SK-N-SH (cell line): Measurements from ENCODE around the gene SRSF2. TPM values are rescaled to one million over a fixed set of nuclear protein-coding genes. Genes with fewer than 3 reads are reported as not detected.
"Not testable (repeated sequence)": the region's sequence is repeated elsewhere in the genome, so short reads cannot be mapped to it uniquely, and the experiment has no call there.

Experiments used
- CTCF ChIA-PET: fragments of 300-600, 350-600 bp; formaldehyde crosslinking; extraction: SDS; loops from one replicate; lab custom pipeline; 2021; lab: Yijun Ruan, JAX
- POLR2A ChIA-PET: fragments of 350-600 bp; sonication (Branson Sonifier 250); formaldehyde crosslinking; extraction: SDS; loops from one replicate; lab custom pipeline; 2020; ENCODE audit warnings: antibody characterized with exemption, inconsistent platforms; lab: Yijun Ruan, JAX
- DNase-seq: peaks from one replicate; pipeline ENCODE4 v3.0.0; 2012
- H2AFZ ChIP-seq: fragments of 200-600 bp; sonication (generic); 2 replicates; pipeline ENCODE4 v1.8.1; 2016; ENCODE audit warnings: antibody characterized with exemption, mild to moderate bottlenecking, low read depth
- H3F3A ChIP-seq: fragments of 200-600 bp; sonication (generic); replicated peaks from 2 replicates; pipeline ENCODE3; 2016; ENCODE audit warnings: antibody characterized with exemption, mild to moderate bottlenecking; ENCODE audit not compliant: insufficient read depth
- H3K27ac ChIP-seq, 2 experiments: fragments of 200-500 bp in 1 of 2; fragments of 200-600 bp in 1 of 2; sonication (Bioruptor generic) in 1 of 2; sonication (generic), shearing (Covaris generic) in 1 of 2; 2 replicates each; pipeline versions ENCODE4 v1.5.1 to v1.6.1; 2014 to 2016; ENCODE audit warnings: low read depth in 2 of 2, inconsistent platforms in 1 of 2, low read length in 1 of 2, mild to moderate bottlenecking in 1 of 2, mixed read lengths in 1 of 2
- H3K27me3 ChIP-seq: fragments of 200-600 bp; sonication (generic), shearing (Covaris generic); 2 replicates; pipeline ENCODE4 v1.6.1; 2016; ENCODE audit warnings: mixed run types; ENCODE audit not compliant: insufficient read depth
- H3K36me3 ChIP-seq, 2 experiments: fragments of 200-500 bp in 1 of 2; fragments of 200-600 bp in 1 of 2; sonication (Bioruptor generic) in 1 of 2; sonication (generic) in 1 of 2; replicated peaks in 1 of 2; 2 replicates each; pipeline versions ENCODE3 to v1.5.1; 2014 to 2016; ENCODE audit warnings: low read length in 1 of 2, mild to moderate bottlenecking in 1 of 2; ENCODE audit not compliant: insufficient read depth in 2 of 2, control insufficient read depth in 1 of 2
- H3K4me1 ChIP-seq, 2 experiments: fragments of 200-500 bp in 1 of 2; fragments of 200-600 bp in 1 of 2; sonication (Bioruptor generic) in 1 of 2; sonication (generic), shearing (Covaris generic) in 1 of 2; 2 replicates each; pipeline versions ENCODE4 v1.5.1 to v1.6.1; 2014 to 2016; ENCODE audit warnings: low read depth in 1 of 2, low read length in 1 of 2, mixed run types in 1 of 2; ENCODE audit not compliant: insufficient read depth in 2 of 2, control insufficient read depth in 1 of 2
- H3K4me2 ChIP-seq: fragments of 200-600 bp; sonication (generic), shearing (Covaris generic); 2 replicates; pipeline ENCODE4 v1.6.1; 2017; ENCODE audit warnings: mixed run types
- H3K4me3 ChIP-seq, 2 experiments: fragments of 200-500 bp in 1 of 2; fragments of 200-600 bp in 1 of 2; sonication (Bioruptor generic) in 1 of 2; sonication (generic), shearing (Covaris generic) in 1 of 2; 2 replicates each; pipeline versions ENCODE4 v1.5.1 to v1.8.1; 2014 to 2016; ENCODE audit warnings: low read depth in 2 of 2, inconsistent platforms in 1 of 2, low read length in 1 of 2, mild to moderate bottlenecking in 1 of 2, mixed read lengths in 1 of 2, moderate library complexity in 1 of 2
- H3K79me2 ChIP-seq: fragments of 200-600 bp; sonication (generic); 2 replicates; pipeline ENCODE4 v1.8.1; 2017; ENCODE audit warnings: mild to moderate bottlenecking; ENCODE audit not compliant: insufficient read depth
- H3K9ac ChIP-seq: fragments of 200-600 bp; sonication (generic); 2 replicates; pipeline ENCODE4 v1.6.1; 2017; ENCODE audit warnings: mixed run types
- H3K9me2 ChIP-seq: fragments of 200-600 bp; sonication (generic); 2 replicates; pipeline ENCODE4 v1.6.1; 2017; ENCODE audit warnings: mixed run types
- H3K9me3 ChIP-seq: fragments of 200-600 bp; sonication (generic); 2 replicates; pipeline ENCODE4 v1.6.1; 2017; ENCODE audit warnings: mixed run types, mild to moderate bottlenecking, moderate library complexity
- H4K20me1 ChIP-seq: fragments of 200-600 bp; sonication (generic); 2 replicates; pipeline ENCODE4 v1.6.1; 2017; ENCODE audit warnings: mild to moderate bottlenecking, mixed run types; ENCODE audit not compliant: insufficient read depth
- ELF1 ChIP-seq: IDR thresholded peaks from 2 replicates; pipeline ENCODE4 v1.4.0; 2012
- FOSL2 ChIP-seq: IDR thresholded peaks from 2 replicates; pipeline ENCODE4 v1.4.0; 2012; ENCODE audit warnings: low read depth, mild to moderate bottlenecking, moderate library complexity, borderline replicate concordance
- FOXM1 ChIP-seq: IDR thresholded peaks from 2 replicates; pipeline ENCODE4 v1.4.0; 2012; ENCODE audit warnings: low read depth, mild to moderate bottlenecking
- GATA2 ChIP-seq: sonication (generic); formaldehyde crosslinking; IDR thresholded peaks from 2 replicates; pipeline ENCODE4 v1.5.0; 2020; ENCODE audit warnings: mild to moderate bottlenecking, missing genetic modification reagents
- MXI1 ChIP-seq: IDR thresholded peaks from 2 replicates; pipeline ENCODE4 v1.6.1; 2012; ENCODE audit warnings: mild to moderate bottlenecking, low read depth, low read length, improper control_type of control experiment
- NRF1 ChIP-seq: IDR thresholded peaks from 2 replicates; pipeline ENCODE4 v1.6.1; 2012; ENCODE audit warnings: low read depth, mild to moderate bottlenecking, low read length
- POLR2AphosphoS5 ChIP-seq: IDR thresholded peaks from 2 replicates; pipeline ENCODE4 v1.6.1; 2012; ENCODE audit warnings: low read depth, low read length
- RAD21 ChIP-seq: IDR thresholded peaks from 2 replicates; pipeline ENCODE4 v1.6.1; 2012; ENCODE audit warnings: mild to moderate bottlenecking, low read length
- RFX5 ChIP-seq: IDR thresholded peaks from 2 replicates; pipeline ENCODE4 v1.6.1; 2012; ENCODE audit warnings: mild to moderate bottlenecking, improper control_type of control experiment, low read length
- TEAD4 ChIP-seq: IDR thresholded peaks from 2 replicates; pipeline ENCODE4 v1.4.0; 2012; ENCODE audit warnings: mild to moderate bottlenecking, borderline replicate concordance; ENCODE audit not compliant: insufficient read depth
- YY1 ChIP-seq: IDR thresholded peaks from 2 replicates; pipeline ENCODE4 v1.4.0; 2012; ENCODE audit warnings: low read depth, mild to moderate bottlenecking
- WGBS: methylation state at CpG from one replicate; pipeline ENCODE4 v1.1.6; 2017; ENCODE audit warnings: low lambda C conversion rate; 5-methylcytosine and 5-hydroxymethylcytosine counted together
- polyA plus RNA-seq, 3 experiments: library from polyadenylated mRNA; depleted of rRNA; stranded (reverse); fragments of >200 nt; gene quantifications; 2 replicates each; pipeline ENCODE4 v1.2.3, GENCODE V29; 2012
- TF ChIP-seq, protein P1 (sequence below): IDR thresholded peaks from 2 replicates; pipeline ENCODE4; 2012
- TF ChIP-seq, protein P2 (sequence below): fragments of 150-350 bp; IDR thresholded peaks from 2 replicates; pipeline ENCODE4 v1.6.1; 2017; ENCODE audit warnings: antibody characterized with exemption, low read length, low read depth, borderline replicate concordance
- TF ChIP-seq, protein P3 (sequence below): fragments of 150-350 bp; IDR thresholded peaks from 2 replicates; pipeline ENCODE4 v1.6.1; 2016; ENCODE audit warnings: mild to moderate bottlenecking, low read depth, low read length
- TF ChIP-seq, protein P4 (sequence below): IDR thresholded peaks from 2 replicates; pipeline ENCODE4 v1.4.0; 2012; ENCODE audit warnings: low read depth, borderline replicate concordance

Gene SRSF2
- polyA plus RNA-seq, 1 of the 3 experiments (the other 2 are of a cell fraction), result 211 TPM

DNA sequence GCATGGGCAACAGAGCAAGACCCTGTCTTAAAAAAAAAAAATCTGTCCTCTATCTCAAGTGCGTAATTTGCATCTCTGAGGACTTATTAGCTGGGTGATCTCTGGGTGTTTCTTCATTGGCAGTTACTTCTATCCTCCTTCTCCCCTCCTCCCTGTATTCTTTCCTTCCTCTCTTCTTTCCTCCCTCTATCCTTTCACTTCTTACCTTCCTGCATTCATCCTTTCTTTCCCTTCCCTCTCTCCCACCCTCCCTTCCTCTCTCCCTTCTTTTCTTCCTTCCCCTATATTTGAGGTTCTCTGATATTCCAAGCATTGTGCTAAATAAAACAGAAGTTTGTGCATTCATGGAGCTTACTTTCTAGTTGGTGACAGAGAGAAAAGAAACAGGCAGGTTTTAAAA lies 11.5 kb upstream of the SRSF2 start:
- H2AFZ ChIP-seq, result no peak overlapping the region
- no peaks in the 10 kb centered on the region for H3K4me1 ChIP-seq
- H3K4me3 ChIP-seq, result no peak overlapping the region
- ChIA-PET CTCF (interaction anchor here (0.7 to 1.1 kb wide), 4 partner anchors 10 to 119 kb away, joined by 3 to 4 read pairs (median 3); partner anchors contain the start of gene MGAT5B), POLR2A (interaction anchor here (0.9 to 1.5 kb wide), 2 partner anchors 11 to 15 kb away, joined by 3 to 7 read pairs; partner anchors contain the start of gene MFSD11)
- no peaks in the 10 kb centered on the region for H3K79me2 ChIP-seq
- H4K20me1 ChIP-seq, result no peaks in the 10 kb centered on the region
- no peaks in the 10 kb centered on the region for H3F3A ChIP-seq
- H3K4me2 ChIP-seq, result no peak overlapping the region
- H3K27ac ChIP-seq, result no peak overlapping the region
- H3K9ac ChIP-seq, result no peak overlapping the region
- H3K36me3 ChIP-seq, result peaks cover 26 to 34% of the 10 kb centered on the region in 2 experiments
- no peaks in the 10 kb centered on the region for H3K9me3 ChIP-seq
- TF ChIP-seq, protein P1, sequence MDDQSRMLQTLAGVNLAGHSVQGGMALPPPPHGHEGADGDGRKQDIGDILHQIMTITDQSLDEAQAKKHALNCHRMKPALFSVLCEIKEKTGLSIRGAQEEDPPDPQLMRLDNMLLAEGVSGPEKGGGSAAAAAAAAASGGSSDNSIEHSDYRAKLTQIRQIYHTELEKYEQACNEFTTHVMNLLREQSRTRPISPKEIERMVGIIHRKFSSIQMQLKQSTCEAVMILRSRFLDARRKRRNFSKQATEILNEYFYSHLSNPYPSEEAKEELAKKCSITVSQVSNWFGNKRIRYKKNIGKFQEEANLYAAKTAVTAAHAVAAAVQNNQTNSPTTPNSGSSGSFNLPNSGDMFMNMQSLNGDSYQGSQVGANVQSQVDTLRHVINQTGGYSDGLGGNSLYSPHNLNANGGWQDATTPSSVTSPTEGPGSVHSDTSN, result no peak
- no peak for TF ChIP-seq TEAD4
- TF ChIP-seq ELF1, result no peak
- TF ChIP-seq RFX5, result no peak
- WGBS, result 86% methylated on average over 1 of the region's 1 CpG
- no peaks in the 10 kb centered on the region for H3K9me2 ChIP-seq
- no peak for DNase-seq
- no peaks in the 10 kb centered on the region for H3K27me3 ChIP-seq

DNA sequence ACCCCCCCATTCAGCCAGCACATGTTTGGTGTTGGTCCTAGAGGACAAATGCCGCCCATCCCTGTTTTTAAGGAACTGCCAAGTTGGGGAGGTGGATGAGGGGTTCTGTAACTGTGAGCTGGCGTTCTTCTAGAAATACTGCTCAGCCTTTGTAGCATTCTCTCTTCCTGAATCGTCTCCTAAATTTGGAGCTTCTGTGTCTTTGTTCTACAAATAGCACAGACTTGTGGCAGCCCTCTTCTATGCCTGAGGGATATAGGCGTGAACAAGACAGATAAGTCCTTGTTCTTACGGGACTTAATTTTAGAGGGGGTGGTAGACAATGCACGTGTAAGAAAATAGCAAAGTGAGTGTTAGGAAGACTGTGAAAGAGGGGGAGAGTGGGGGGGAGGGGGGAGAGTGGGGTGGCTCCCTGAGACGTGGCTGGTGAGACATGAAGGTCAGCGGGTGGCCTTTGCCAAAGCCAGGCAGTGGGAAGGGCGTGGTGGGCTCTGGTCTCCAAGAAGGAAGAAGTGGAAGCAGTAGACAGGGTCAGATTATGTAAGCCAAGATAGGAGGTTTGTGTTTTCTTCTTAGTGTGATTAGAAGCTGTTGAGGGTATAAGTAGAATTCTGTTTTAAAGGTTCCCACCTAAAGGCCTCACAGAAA lies 10.7 kb upstream of the SRSF2 start:
- Histone ChIP-seq H3K4me1 (no peaks in the 10 kb centered on the region), H3K79me2 (no peaks in the 10 kb centered on the region), H3K36me3 (peaks cover 29 to 35% of the 10 kb centered on the region in 2 experiments), H4K20me1 (no peaks in the 10 kb centered on the region), H3F3A (peaks cover 7% of the 10 kb centered on the region), H3K9me3 (no peaks in the 10 kb centered on the region), H3K4me2 (no peak overlapping the region), H2AFZ (no peak overlapping the region), H3K27me3 (no peaks in the 10 kb centered on the region), H3K9me2 (no peaks in the 10 kb centered on the region), H3K9ac (no peak overlapping the region), H3K4me3 (no peak overlapping the region), H3K27ac (no peak overlapping the region)
- ChIA-PET CTCF (interaction anchor here (0.6 to 1.1 kb wide), 5 partner anchors 9 to 282 kb away, joined by 3 to 4 read pairs (median 3); partner anchors contain the start of gene MFSD11), POLR2A (interaction anchor here (0.9 to 1.5 kb wide), 2 partner anchors 10 to 16 kb away, joined by 3 to 7 read pairs; partner anchors contain the start of gene MFSD11)
- TF ChIP-seq, protein P2, sequence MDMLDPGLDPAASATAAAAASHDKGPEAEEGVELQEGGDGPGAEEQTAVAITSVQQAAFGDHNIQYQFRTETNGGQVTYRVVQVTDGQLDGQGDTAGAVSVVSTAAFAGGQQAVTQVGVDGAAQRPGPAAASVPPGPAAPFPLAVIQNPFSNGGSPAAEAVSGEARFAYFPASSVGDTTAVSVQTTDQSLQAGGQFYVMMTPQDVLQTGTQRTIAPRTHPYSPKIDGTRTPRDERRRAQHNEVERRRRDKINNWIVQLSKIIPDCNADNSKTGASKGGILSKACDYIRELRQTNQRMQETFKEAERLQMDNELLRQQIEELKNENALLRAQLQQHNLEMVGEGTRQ, result no peak
- no peak for TF ChIP-seq MXI1
- TF ChIP-seq NRF1, result no peak
- no peak for TF ChIP-seq YY1
- TF ChIP-seq RAD21, result no peak
- TF ChIP-seq, protein P3, sequence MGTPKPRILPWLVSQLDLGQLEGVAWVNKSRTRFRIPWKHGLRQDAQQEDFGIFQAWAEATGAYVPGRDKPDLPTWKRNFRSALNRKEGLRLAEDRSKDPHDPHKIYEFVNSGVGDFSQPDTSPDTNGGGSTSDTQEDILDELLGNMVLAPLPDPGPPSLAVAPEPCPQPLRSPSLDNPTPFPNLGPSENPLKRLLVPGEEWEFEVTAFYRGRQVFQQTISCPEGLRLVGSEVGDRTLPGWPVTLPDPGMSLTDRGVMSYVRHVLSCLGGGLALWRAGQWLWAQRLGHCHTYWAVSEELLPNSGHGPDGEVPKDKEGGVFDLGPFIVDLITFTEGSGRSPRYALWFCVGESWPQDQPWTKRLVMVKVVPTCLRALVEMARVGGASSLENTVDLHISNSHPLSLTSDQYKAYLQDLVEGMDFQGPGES, result no peak
- no peak for TF ChIP-seq FOXM1
- TF ChIP-seq FOSL2, result no peak
- no peak for TF ChIP-seq RFX5
- TF ChIP-seq POLR2AphosphoS5, result no peak
- TF ChIP-seq GATA2 (CRISPR knock-in tag), result no peak
- TF ChIP-seq, protein P4, sequence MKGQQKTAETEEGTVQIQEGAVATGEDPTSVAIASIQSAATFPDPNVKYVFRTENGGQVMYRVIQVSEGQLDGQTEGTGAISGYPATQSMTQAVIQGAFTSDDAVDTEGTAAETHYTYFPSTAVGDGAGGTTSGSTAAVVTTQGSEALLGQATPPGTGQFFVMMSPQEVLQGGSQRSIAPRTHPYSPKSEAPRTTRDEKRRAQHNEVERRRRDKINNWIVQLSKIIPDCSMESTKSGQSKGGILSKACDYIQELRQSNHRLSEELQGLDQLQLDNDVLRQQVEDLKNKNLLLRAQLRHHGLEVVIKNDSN, result no peak
- whole genome bisulfite sequencing, result 93% methylated on average over 9 of the region's 9 CpGs
- no peak for DNase-seq

DNA sequence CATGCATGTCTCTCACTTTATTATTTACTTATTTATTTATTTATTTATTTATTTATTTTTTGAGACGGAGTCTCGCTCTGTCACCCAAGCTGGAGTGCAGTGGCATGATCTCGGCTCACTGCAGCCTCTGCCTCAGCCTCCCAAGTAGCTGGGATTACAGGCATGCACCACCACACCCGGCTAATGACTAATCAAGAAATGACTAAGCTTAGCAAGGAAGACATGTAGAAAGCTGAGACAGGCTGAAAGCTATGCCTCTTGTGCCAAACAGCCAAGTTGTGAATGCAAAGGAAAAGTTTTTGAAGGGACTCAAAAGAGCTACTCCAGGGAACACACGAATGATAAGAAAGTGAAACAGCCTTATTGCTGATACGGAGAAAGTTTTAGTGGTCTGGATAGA lies 8.7 kb upstream of the SRSF2 start:
- Histone ChIP-seq H3F3A (peaks cover 12% of the 10 kb centered on the region), H3K36me3 (peaks cover 36 to 46% of the 10 kb centered on the region in 2 experiments)
- H3K9ac ChIP-seq, H3K4me3 ChIP-seq, H2AFZ ChIP-seq, H3K79me2 ChIP-seq, H3K9me2 ChIP-seq, H3K9me3 ChIP-seq, H3K27me3 ChIP-seq, H3K4me2 ChIP-seq, H3K27ac ChIP-seq, H4K20me1 ChIP-seq, DNase-seq, H3K4me1 ChIP-seq: not testable (repeated sequence)
- 94% methylated on average over 6 of the region's 6 CpGs for WGBS
- ChIA-PET CTCF (interaction anchor here (0.8 to 1.3 kb wide), 3 partner anchors 9 to 321 kb away, joined by 3 to 6 read pairs (median 3); partner anchors contain the start of gene SRSF2), POLR2A (interaction anchor here (0.9 kb wide), 1 partner anchor 9 kb away, joined by 4 read pairs; the partner anchor contains the start of gene SRSF2)
